Neural crest cell (in vitro differentiated cells): ENCODE results near the gene TP63. TPM values are rescaled to one million over a fixed set of nuclear protein-coding genes. Genes with fewer than 3 reads are reported as not detected.

Source experiments
- DNase-seq: peaks from one replicate; pipeline ENCODE4 v3.0.0; 2021; ENCODE audit warnings: low read depth, mixed read lengths, low spot score
- H3K27ac Mint-ChIP-seq: one replicate; pipeline ENCODE4 v1.8.0; 2021; ENCODE audit warnings: mild to moderate bottlenecking, mixed read lengths; ENCODE audit not compliant: unreplicated experiment
- H3K27me3 Mint-ChIP-seq: 2 replicates; pipeline ENCODE4 v1.8.0; 2021; ENCODE audit warnings: low read depth, mild to moderate bottlenecking, mixed read lengths
- H3K36me3 Mint-ChIP-seq: 2 replicates; pipeline ENCODE4 v1.8.0; 2021; ENCODE audit warnings: low read depth, mild to moderate bottlenecking, mixed read lengths
- H3K4me1 Mint-ChIP-seq: 2 replicates; pipeline ENCODE4 v1.8.0; 2021; ENCODE audit warnings: mixed read lengths
- H3K4me3 Mint-ChIP-seq: one replicate; pipeline ENCODE4 v1.8.0; 2021; ENCODE audit warnings: mild to moderate bottlenecking, mixed read lengths
- H3K9me3 Mint-ChIP-seq: 2 replicates; pipeline ENCODE4 v1.8.0; 2021; ENCODE audit warnings: mixed read lengths
- total RNA-seq: library from RNA; stranded (reverse); gene quantifications from 2 replicates; pipeline ENCODE4 v1.2.1, GENCODE V29; 2021
- TF ChIP-seq, protein P1 (sequence below): fragments of 200-600 bp; sonication (generic); conservative IDR thresholded peaks from 2 replicates; pipeline ENCODE4 v1.5.0; 2021; ENCODE audit warnings: antibody characterized with exemption, mild to moderate bottlenecking

Gene TP63
- total RNA-seq, 1 donor from 2014 or later: 0.21 TPM

DNA sequence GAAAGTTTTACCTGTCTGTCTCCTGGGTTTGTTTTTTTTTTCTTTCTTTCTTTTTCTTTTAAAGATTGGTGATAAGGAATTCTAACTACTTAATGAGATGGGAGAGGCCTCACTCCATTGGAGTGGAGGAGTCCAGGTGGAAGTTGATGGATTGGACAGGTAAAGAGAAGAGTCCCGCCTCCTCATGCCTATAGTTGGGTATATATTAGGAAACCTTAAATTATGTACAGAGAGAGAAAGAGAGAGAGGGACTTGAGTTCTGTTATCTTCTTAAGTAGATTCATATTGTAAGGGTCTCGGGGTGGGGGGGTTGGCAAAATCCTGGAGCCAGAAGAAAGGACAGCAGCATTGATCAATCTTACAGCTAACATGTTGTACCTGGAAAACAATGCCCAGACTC, 158.2 kb downstream of the TP63 start:
- Mint-ChIP-seq H3K4me3 (no peak overlapping the region), H3K27me3 (peaks cover 33% of the 10 kb centered on the region)

GRCh38 chr3:189790658-189791057, 159.5 kb downstream of the TP63 start:
- Mint-ChIP-seq H3K9me3 (no peaks in the 10 kb centered on the region), H3K27me3 (peaks cover 43% of the 10 kb centered on the region), H3K36me3 (no peaks in the 10 kb centered on the region), H3K27ac (no peak overlapping the region), H3K4me1 (no peaks in the 10 kb centered on the region), H3K4me3 (no peak overlapping the region)
- DNase-seq: no peak
- TF ChIP-seq, protein P1, sequence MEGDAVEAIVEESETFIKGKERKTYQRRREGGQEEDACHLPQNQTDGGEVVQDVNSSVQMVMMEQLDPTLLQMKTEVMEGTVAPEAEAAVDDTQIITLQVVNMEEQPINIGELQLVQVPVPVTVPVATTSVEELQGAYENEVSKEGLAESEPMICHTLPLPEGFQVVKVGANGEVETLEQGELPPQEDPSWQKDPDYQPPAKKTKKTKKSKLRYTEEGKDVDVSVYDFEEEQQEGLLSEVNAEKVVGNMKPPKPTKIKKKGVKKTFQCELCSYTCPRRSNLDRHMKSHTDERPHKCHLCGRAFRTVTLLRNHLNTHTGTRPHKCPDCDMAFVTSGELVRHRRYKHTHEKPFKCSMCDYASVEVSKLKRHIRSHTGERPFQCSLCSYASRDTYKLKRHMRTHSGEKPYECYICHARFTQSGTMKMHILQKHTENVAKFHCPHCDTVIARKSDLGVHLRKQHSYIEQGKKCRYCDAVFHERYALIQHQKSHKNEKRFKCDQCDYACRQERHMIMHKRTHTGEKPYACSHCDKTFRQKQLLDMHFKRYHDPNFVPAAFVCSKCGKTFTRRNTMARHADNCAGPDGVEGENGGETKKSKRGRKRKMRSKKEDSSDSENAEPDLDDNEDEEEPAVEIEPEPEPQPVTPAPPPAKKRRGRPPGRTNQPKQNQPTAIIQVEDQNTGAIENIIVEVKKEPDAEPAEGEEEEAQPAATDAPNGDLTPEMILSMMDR: no peak

More for the DNA sequence above, 158.2 kb downstream of the TP63 start:
- no peaks in the 10 kb centered on the region for H3K9me3 Mint-ChIP-seq
- TF ChIP-seq, protein P1: no peak
- H3K36me3 Mint-ChIP-seq: no peaks in the 10 kb centered on the region
- no peak overlapping the region for H3K27ac Mint-ChIP-seq
- H3K4me1 Mint-ChIP-seq: no peaks in the 10 kb centered on the region
- no peak for DNase-seq

DNA sequence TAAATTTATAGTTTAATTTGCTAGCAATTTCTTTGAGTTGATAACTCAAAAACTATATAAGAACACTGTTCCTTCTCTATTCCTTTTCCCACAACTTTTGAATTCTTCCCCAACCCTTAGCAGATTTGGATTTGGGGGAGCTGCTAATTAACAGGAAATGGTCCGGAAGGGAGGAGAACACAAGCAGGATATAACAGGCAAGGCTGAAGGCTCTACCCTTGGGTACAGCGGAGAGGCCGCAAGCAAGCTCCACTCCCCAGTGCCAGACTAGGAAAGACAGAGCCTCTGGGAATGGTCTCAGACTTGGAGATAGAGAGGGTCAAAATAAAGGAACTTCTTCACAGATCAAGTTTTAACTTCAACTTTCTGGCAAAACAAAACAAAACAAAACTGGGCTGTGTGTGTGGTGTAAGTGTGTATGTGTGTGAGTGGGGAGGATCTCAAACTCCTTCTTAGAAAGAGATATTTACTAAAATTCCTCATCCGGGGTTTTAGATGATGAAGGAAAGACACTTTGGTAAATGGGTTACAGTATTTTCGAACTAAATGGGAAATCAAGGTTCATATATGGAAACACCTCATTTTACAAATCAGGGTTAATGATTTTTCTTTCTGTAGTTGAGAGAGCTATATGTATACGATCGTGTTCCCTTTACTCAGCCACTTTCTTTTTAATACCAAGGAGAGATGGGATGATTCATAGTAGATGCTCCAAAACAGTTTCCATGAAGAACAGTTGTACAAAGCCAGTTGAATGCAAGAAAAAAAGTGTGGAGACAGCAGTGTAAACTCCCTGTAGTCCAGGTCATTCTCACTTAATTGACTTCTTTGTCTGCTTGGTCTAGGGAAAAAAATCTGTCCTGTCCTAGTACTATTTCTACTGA, 161.1 kb downstream of the TP63 start:
- H3K27me3 Mint-ChIP-seq: peaks cover 54% of the 10 kb centered on the region
- no peak overlapping the region for H3K4me3 Mint-ChIP-seq
- no peaks in the 10 kb centered on the region for H3K36me3 Mint-ChIP-seq
- no peak for DNase-seq
- H3K9me3 Mint-ChIP-seq: no peaks in the 10 kb centered on the region
- no peak overlapping the region for H3K27ac Mint-ChIP-seq
- H3K4me1 Mint-ChIP-seq: no peaks in the 10 kb centered on the region
- TF ChIP-seq, protein P1: no peak

- Mint-ChIP-seq H3K27me3 (peaks cover 69% of the 10 kb centered on the region), H3K9me3 (no peaks in the 10 kb centered on the region), H3K27ac (no peak overlapping the region), H3K4me3 (no peak overlapping the region), H3K4me1 (no peaks in the 10 kb centered on the region), H3K36me3 (no peaks in the 10 kb centered on the region)
- DNase-seq: no peak
- TF ChIP-seq, protein P1: no peak
These were observed 163.3 kb downstream of the TP63 start for GRCh38 chr3:189794518-189794917.

- no peaks in the 10 kb centered on the region for H3K4me1 Mint-ChIP-seq
- no peak for DNase-seq
These were observed 166.0 kb downstream of the TP63 start for GRCh38 chr3:189797103-189797750.

More at GRCh38 chr3:189797103-189797750, 166.0 kb downstream of the TP63 start:
- TF ChIP-seq, protein P1: no peak
- H3K36me3 Mint-ChIP-seq: no peaks in the 10 kb centered on the region
- H3K4me3 Mint-ChIP-seq: no peak overlapping the region
- H3K9me3 Mint-ChIP-seq: no peaks in the 10 kb centered on the region
- no peak overlapping the region for H3K27ac Mint-ChIP-seq
- peaks cover 75% of the 10 kb centered on the region for H3K27me3 Mint-ChIP-seq
